Fibroblast of pulmonary artery (primary cell): ENCODE results near the gene CDH24.

Source experiments
- DNase-seq: peaks from one replicate; pipeline ENCODE4 v3.0.0-alpha.2; 2010; ENCODE audit warnings: low read depth
- H3K4me3 ChIP-seq: replicated peaks from 2 replicates; pipeline ENCODE4 v1.5.1; 2011; ENCODE audit warnings: low read depth, mild to moderate bottlenecking, control low read depth, low read length, moderate library complexity
- CTCF ChIP-seq: IDR thresholded peaks from 2 replicates; pipeline ENCODE4 v1.5.1; 2011; ENCODE audit warnings: mild to moderate bottlenecking, control low read depth, low read length, inconsistent platforms; ENCODE audit errors: missing control alignments

The CDH24 gene

GRCh38 chr14:23068789-23069412 lies 11.6 kb upstream of the CDH24 start:
- no peak overlapping the region for H3K4me3 ChIP-seq
- TF ChIP-seq CTCF = no peak
- peak; percentile 96 for DNase-seq

- H3K4me3 ChIP-seq = no peak overlapping the region
- no peak for DNase-seq
- TF ChIP-seq CTCF = no peak
These were observed 10.8 kb upstream of the CDH24 start for GRCh38 chr14:23067847-23068788.

GRCh38 chr14:23066855-23067744 lies 9.8 kb upstream of the CDH24 start:
- TF ChIP-seq CTCF = no peak
- DNase-seq = no peak
- H3K4me3 ChIP-seq = no peak overlapping the region

- DNase-seq = no peak
- TF ChIP-seq CTCF = no peak
- H3K4me3 ChIP-seq = no peak overlapping the region
These were observed 9.0 kb upstream of the CDH24 start for GRCh38 chr14:23066368-23066767.

- H3K4me3 ChIP-seq = no peak overlapping the region
- DNase-seq = no peak
- TF ChIP-seq CTCF = no peak
These were observed 6.3 kb upstream of the CDH24 start for GRCh38 chr14:23063601-23064000.

GRCh38 chr14:23062002-23062401 lies 4.7 kb upstream of the CDH24 start:
- no peak overlapping the region for H3K4me3 ChIP-seq
- peak; percentile 7 for TF ChIP-seq CTCF
- peak; percentile 97 for DNase-seq
